HG03103 (cell line): ENCODE data around the gene ZFR2.
"Not testable (repeated sequence)": the region's sequence is repeated elsewhere in the genome, so short reads cannot be mapped to it uniquely, and the experiment has no call there.

ENCODE experiments used
- ATAC-seq: cut with Tn5 transposase; IDR thresholded peaks from one replicate; pipeline ENCODE4 v1.9.1; 2021; ENCODE audit warnings: low read depth; ENCODE audit not compliant: unreplicated experiment

Gene ZFR2

DNA sequence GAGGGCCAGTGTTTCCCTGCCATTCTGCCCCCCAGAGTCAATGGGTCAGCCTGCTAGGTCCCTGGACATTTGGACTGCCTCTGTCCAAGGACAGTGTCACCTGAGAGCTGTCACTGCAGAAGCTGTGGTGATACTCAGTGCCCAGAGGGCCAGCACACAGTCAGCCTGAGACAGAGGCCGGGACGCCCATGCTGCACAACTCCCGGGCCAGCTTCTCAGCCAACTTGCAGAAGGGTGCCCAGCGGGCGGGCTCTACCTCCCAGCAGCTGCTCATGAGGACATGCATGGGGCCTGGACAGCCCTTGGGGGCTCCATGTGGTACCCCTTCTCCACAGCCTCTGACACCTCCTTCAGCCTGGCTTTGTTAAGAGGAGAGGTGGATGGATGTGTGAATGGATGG is 93.0 kb downstream of the ZFR2 start:
- no peak for ATAC-seq

DNA sequence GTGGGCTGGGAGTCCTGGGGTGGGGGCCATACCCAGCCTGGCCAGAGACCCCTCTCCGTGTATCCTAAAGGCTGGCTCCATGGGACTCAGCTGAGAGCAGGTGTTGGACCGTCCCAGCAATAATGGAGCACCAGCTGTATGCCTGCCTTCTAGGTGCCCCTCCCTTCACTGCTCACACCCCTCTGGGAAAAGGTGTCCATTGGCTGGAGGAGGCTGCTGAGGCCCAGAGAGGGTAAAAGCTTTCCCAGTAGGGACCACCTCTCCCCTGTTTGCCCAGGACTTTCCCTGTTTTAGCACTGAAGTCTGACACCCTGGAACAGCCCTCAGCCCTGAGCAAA is 93.5 kb downstream of the ZFR2 start:
- no peak for ATAC-seq

DNA sequence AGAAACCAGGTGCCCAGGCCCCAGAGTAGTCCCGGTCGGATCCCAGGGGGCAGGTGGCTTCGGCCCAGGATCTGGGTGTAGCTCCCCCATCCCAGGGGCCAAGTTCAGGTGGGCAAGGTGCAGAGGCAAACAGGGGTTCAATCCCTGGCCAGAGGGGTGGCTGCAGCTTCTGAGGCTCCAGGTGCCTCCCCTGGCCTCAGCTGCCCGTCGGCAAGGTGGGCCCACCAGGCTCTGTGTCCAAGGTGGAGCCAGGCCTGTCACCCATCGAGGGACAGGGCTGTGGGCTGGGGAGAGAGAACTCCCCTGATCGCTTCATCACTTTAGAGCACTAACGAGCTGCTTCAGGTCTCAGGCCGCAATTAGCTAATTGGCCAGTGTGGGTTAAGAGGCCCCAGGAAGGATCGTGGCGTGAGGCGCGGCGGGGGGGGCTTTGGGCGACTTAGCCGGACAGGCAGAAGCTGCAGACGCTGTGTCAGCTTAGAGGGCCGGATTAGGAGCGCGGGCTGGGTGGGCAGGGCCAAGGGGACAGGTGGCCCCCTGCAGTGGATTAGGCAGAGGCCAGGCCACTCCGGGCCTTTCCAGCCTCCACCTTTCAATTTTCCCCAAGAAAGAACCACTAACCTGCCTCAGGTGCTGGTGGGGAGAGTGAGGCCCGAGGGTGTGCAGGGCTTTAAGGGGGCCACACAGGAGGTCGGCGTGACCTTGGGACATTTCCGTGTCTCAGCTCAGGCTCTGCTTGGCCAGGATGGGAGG is 94.0 kb downstream of the ZFR2 start:
- no peak for ATAC-seq

DNA sequence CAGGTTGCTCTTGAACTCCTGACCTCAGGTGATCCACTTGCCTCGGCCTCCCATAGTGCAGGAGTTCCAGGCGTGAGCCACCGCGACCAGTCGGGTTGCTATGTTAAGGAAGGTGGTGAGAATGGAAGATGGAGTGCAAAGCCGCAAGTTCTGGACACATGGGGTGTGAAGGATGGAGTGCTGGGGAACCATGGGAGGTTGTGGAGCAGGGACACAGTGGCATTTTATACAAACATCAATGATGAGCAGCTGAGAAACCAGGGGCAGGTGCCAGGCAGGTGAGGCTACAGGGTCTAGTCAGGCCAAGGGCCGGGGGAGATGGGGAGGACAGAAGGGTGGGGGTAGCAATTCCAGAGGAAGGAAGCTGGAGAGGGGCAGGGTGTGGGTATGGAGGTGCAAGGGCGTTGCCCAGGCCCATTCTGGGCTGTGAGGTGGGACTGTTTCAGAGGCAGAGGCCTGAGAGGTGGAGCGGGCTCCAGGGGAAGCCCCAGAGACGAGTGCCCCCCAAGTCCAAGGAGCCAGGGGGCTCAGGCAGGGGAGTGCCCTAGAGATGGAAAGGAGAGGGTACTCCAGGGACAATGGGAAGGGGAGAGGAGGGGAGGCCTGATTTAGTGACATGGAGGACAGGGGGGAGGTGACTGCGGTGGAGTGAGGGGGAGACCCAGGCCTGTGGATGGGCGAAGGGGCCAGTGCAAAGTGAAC is 94.9 kb downstream of the ZFR2 start:
- ATAC-seq: no peak

DNA sequence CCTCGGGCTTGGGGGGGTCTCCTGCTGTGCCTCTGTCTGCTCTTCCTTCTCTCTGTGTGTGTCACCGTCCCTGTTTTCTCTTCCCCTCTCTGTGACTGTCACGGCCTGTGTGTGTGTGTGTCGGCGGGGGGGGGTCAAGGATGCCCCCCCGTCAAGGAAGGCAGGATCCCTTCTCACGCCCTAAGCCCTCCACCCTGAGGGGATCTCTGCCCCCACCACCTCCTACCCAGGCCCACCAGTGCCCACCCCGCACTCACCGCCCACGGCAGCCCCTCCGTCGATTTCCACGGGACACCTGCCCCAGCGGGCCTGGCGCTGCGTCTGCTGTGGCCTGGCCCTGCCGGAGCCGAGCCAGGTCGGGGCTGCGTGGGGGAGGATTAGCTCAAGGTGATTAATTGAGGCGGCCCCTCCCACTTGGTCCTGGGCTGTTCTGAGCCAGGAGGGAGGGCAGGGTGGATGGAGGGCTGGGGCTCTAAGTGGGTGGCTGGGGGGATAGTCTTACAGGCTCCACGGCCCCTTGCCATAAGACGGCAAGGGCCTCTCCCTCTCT is 96.9 kb downstream of the ZFR2 start, which contains the start of gene RAX2:
RAX2 (minus strand) TSS at position 323 of the 550 bp plus-strand sequence. CDS start 486 bp downstream, outside the sequence.
- no peak for ATAC-seq

DNA sequence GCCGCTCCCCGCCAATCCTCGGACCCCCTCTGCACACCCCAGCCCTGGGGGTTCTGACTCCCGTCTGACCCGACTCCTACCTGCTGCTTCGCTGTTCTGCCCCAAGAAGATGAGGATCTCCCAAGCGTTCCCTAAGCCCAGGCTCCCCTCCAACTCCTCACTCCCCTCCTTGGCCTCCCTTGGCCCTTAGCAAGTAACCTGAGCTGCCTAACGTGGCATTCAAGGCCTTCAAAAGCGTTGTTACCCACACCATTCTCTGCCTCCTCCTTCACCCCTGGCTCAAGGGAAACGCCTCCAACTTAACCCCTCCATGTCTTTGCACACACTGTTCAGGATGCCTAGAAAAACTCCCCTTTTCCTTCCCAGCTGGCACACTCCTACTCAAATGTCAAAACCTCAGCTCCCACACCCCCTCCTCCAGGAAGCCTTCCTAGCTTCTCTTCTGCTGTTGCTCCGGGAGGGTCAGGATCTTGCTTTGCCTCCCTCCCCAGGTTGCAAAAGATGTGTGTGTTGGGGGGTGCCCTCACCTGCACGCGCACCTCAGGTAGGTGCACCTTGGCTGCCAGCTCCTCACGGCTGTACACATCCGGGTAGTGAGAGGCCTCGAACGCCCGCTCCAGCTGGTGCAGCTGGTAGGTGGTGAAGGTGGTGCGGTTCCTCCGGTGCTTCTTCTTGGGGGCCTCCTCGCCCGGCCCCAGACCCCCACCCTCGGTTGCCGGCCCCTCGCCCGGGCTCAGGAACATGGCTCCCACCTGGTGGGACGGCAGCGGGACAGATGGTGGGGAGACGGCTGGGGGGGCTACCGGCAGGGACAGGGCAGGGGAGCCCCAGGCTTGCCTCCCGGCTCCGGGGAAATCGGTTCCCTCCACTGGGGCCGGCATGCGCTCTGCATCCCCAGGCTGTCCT is 97.6 kb downstream of the ZFR2 start:
- ATAC-seq: no peak

DNA sequence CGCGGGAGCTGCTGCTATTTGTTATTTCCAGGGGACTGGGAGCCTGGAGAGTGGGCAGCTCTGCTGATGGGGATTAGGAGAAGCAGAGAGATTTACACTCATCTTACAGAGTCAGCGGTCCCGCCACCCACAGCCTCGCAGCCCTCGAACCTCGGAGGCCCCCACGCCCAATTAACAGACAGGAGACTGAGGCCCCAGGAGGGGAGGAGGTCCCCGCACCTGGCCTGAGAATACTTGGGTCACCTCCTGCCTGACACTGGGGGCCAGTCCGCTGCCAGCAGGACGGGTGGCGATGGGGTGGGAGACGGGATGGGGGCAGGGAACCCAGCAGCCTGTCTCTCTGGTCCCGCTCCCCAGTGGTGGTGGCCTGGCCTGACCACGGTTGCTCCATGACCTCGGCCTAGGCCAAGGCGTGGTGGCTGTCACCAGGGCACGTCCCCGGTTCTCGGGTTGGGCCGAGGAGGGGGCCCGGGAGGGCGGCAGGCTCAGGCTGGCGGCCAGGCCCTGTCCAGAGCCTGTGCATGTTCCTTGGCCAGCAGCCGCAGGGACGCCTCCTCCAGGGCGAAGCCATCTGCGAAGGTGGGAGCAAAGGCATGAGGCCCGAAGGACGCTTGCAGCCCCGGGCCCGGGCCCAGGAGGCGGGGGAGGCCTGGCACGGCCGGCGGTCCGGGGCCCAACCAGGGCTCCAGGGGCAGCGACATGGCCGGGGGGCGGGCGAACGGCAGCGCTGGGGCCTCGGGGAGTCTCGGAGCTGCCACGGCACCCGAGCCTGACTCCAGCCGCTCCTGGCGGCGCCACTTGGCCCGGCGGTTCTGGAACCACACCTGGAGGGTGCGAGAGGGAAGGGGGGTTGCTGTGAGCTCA is 98.5 kb downstream of the ZFR2 start:
- ATAC-seq: no peak

DNA sequence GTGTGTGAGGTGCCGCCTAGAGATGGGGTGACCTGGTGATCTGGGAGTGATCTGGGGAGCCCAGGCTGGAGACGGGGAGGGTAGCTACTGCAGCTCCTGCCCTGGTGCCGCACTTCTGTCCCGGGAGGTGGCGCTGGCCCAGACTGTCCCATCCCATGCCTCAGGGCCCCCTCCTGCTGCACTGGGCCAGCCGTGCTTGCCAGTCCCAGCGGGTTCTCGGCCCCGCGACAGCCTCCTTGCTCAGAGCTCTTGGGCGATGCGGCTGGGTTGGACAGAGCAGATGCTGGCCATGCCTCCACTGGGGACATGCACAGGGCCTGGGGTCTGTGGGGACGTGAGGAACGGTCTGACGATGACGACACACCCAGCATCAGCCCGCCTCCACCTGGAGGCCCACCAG is 99.3 kb downstream of the ZFR2 start:
- ATAC-seq: no peak

DNA sequence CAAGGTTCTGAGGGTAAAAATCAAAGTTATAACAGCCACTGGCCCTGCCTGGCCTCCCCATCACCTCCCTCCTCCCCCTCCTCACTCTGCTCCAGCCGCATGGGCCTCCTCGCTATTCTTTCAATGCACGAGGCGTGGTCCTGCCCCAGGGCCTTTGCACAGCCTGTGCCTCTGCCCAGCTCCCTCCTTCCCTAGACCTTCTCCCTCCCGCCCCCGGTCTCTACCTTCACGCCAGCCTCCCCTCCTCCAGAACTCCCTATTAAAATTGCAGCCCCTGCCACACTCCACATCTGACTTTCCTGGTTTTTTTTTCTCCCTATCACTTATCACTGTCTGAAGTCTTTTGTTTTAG is 100.1 kb downstream of the ZFR2 start:
- ATAC-seq: no peak

DNA sequence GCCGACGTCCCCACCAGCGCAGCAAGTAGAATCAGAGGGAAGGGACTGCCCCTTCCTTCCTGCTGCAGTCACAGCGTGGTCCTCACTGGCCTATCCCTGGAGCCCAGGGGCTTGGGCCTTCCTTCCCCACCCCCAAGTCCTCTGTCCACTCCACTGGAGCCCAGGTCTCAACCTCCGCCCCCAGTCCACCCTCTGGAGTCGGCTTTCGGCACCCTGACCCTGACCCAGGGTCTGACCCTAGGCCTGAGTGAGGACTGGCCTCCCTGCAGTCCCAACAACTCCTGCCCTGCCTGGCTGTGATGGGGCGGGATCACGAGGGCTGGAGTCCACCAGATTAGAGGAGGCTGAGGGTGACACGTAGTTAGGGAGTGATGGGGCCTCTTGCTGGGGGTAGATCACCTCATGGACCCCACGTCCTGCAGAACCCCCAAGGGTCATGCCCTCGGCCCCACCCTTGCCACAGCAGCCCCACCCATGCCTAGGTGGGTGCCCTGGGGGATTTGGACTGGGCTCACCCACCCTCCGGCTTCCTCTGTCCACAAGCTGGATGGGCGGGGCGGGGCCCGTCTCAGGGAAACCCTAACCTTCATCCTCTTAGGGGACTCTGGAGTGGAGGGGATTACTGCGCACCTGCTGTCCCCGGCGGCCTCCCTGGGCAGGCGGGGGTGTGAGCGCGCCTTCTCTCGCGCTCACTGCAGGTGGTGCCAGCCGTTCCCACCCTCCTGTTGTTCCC is 100.7 kb downstream of the ZFR2 start:
- ATAC-seq: no peak

DNA sequence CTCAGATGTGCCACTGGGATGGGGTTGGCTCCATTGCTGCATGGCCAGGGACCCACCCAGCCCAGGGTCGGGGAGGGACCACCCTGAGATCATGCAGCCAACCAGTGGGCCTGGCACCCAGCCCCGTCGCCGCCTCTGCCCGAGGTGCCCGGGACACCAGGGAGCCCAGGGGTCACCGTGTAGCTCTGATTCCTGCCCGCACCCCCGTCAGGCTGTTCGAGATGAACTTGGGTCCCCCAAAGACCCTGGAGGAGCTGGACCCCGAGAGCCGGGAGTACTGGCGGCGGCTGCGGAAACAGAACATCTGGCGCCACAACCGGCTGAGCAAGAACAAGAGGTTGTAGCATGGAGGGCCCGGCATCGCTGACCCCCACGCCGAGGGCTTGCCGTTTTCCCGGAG is 101.8 kb downstream of the ZFR2 start:
- ATAC-seq: no peak

DNA sequence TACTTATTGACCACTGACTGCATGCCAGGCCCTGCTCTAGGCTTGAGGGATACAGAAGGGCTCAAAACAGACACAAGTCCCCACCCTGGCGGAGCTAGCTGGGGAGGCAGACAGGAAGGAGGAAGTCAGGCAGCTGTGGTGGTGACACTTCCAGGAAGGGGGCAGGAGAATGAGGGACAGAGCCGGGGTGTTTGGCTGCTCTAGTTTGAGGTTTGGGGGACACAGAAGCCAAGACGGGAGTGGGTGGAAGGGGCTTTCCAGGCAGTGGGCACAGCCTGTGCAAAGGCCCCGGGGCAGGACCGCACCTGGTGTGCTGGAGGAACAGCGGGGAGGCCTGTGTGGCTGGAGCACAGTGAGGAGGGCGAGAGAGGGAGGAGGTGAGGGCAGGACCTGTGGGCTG is 102.3 kb downstream of the ZFR2 start:
- ATAC-seq: no peak

DNA sequence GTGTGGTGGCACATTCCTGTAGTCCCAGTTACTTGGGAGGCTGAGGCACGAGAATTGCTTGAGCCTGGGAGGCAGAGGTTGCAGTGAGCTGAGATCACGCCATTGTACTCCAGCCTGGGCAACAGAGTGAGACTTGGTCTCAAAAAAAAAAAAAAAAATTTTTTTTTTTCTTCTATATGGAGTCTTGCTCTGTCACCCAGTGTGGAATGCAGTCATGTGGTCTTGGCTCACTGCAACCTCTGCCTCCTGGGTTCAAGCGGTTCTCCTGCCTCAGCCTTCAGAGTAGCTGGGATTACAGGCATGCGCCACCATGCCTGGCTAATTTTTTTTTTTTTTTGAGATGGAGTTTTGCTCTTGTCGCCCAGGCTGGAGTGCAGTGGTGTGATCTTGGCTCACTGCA is 103.1 kb downstream of the ZFR2 start:
- not testable (repeated sequence) for ATAC-seq

DNA sequence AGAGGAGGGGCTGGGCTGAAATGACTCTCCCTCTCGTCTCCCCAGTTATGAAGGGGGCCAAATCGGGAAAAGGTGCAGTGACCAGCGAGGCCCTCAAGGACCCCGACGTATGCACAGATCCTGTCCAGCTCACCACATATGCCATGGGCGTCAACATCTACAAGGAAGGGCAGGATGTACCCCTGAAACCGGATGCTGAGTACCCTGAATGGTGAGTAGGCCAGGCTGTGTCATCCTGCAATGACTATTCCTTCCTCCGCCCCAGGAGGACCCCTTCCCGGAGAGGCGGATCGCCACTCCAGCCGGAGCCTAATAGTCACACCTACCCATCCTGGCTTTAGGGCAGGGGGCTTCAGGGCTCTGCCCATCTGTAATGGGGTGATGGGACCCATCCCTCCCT is 103.7 kb downstream of the ZFR2 start:
- no peak for ATAC-seq

DNA sequence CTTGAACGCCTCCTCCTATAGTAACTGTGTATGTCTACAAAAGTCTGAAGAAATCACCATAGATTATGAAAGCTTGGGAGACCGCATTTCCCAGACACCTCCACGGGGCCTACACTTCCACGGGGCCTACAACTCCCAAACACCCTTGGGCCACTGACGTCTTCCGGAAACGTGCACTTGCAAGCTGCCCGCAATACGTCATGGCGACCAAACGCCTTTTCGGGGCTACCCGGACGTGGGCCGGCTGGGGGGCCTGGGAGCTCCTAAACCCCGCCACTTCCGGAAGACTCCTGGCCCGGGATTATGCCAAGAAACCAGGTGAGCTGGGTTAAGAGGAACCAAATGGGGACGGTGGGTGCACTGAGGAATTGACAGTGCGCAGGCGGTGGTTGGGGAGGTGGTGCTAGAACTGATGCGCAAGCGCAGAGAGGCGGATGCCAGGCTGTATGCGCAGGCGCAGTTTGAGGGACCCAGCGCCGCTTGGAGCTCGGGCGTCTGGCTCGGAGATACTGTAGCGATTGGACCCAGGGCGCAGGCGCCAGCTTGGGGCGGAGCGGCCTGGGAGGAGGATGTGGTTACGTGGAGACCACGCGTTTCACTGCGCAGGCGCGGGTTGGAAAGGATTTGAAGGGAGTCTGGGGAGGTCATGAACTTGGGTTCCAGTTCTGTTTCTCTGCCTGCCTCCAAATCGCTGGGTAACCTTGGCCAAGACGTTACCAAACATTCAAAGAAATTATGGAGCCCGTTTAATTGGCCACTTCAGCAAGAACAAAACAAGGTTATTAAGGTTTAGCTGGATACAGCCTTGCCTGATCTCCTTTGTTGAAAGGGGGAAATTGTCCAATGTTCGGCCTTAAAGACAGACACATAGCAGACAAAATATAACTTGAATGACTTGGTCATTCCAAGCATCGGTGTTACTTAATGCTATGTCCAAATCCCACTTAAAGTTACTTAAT is 106.1 kb downstream of the ZFR2 start, which contains the start of gene MRPL54:
MRPL54 (plus strand) TSS at position 182 of the 959 bp plus-strand sequence; CDS start at position 201, 19 bp downstream.
- peak; percentile 66 for ATAC-seq

DNA sequence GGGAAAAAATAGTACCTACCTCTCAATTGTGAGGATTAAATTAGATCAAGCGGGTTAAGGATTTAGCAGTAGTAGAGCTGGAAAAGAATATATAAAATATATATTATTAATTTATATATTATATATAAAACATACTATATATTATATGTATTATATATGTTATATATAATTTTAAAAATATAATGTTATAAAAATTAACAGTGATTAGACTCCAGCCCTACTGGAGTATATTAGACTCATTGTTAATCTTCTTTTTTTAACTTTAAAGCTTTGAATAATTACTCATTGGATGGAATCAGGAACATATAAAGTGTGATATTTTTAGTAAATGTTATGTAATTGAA is 106.7 kb downstream of the ZFR2 start:
- ATAC-seq: no peak

DNA sequence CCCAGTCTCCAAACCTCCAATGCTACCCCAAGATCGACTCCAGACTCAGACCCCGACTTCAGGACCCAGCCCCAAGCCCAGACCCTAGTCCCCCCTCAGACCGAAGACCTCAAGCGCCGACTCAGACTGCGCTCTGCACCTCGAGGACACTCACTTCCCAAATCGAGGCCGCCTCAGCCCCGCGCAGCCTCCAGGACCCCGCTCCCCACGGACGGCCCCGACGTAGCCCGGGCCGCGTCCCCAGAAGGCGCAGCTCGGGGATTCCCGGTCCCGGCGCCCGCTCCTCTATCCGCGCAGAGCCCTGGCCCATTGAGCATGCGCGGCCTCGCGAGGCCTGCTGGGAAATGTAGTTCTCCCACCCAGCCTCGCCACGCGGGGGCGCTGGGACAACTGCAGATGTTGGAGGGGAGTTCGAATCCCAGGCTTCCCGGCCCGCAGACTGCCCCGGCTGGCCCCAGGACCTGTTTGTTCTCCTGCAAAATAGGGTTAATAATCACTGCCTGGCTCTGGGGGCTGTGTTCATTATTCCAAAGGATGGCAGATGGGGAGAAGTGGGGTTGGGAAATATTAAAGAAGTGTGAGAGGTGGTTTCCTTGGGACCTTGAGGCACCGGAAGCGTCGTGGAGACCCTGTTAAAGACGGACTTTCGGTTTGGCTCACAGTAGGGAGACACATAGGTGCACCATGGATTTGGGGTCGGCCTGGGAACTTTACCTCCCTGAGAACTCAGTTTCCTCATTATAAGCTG is 107.3 kb downstream of the ZFR2 start, which contains the start of gene APBA3:
APBA3 (minus strand) TSS at position 311 of the 748 bp plus-strand sequence. CDS start 1,428 bp downstream, outside the sequence.
- ATAC-seq: no peak
